ENCODE data around the gene NPTN.

NPTN gene

GRCh38 chr15:73601451-73602445 lies 31.4 kb downstream of the NPTN start:
- Histone ChIP-seq H3K27me3 (ENCODE audit: insufficient read depth, low read length) (no peaks in the 10 kb centered on the region), H3K79me2 (ENCODE audit: control insufficient read depth, insufficient read depth, low read length, unreplicated experiment) (peaks cover 92% of the 10 kb centered on the region), H3K27ac (ENCODE audit: low read depth, low read length) (peak overlapping the region; percentile 63), H3K4me3 (ENCODE audit: low read depth, low read length) (peak overlapping the region; percentile 29), H2AFZ (ENCODE audit: low read length, unreplicated experiment) (no peak overlapping the region), H3K36me3 (ENCODE audit: insufficient read depth, low read length) (no peaks in the 10 kb centered on the region), H3K4me1 (ENCODE audit: control insufficient read depth, insufficient read depth, low read length, unreplicated experiment) (peaks cover 52% of the 10 kb centered on the region)

GRCh38 chr15:73600413-73601335 lies 32.5 kb downstream of the NPTN start:
- peak overlapping the region; percentile 63 for H3K27ac ChIP-seq (ENCODE audit: low read depth, low read length)
- no peaks in the 10 kb centered on the region for H3K36me3 ChIP-seq (ENCODE audit: insufficient read depth, low read length)
- H3K27me3 ChIP-seq (ENCODE audit: insufficient read depth, low read length), result no peaks in the 10 kb centered on the region
- H3K4me1 ChIP-seq (ENCODE audit: control insufficient read depth, insufficient read depth, low read length, unreplicated experiment), result peaks cover 59% of the 10 kb centered on the region
- H3K4me3 ChIP-seq (ENCODE audit: low read depth, low read length), result no peak overlapping the region
- H3K79me2 ChIP-seq (ENCODE audit: control insufficient read depth, insufficient read depth, low read length, unreplicated experiment), result peaks cover 93% of the 10 kb centered on the region
- no peak overlapping the region for H2AFZ ChIP-seq (ENCODE audit: low read length, unreplicated experiment)

GRCh38 chr15:73599934-73600333 lies 33.3 kb downstream of the NPTN start:
- Histone ChIP-seq H3K4me3 (ENCODE audit: low read depth, low read length) (no peak overlapping the region), H3K27me3 (ENCODE audit: insufficient read depth, low read length) (no peaks in the 10 kb centered on the region), H3K4me1 (ENCODE audit: control insufficient read depth, insufficient read depth, low read length, unreplicated experiment) (peaks cover 59% of the 10 kb centered on the region), H3K36me3 (ENCODE audit: insufficient read depth, low read length) (no peaks in the 10 kb centered on the region), H3K27ac (ENCODE audit: low read depth, low read length) (peak overlapping the region; percentile 63), H2AFZ (ENCODE audit: low read length, unreplicated experiment) (no peak overlapping the region), H3K79me2 (ENCODE audit: control insufficient read depth, insufficient read depth, low read length, unreplicated experiment) (peaks cover 96% of the 10 kb centered on the region)

- Histone ChIP-seq H3K27me3 (ENCODE audit: insufficient read depth, low read length) (no peaks in the 10 kb centered on the region), H3K36me3 (ENCODE audit: insufficient read depth, low read length) (no peaks in the 10 kb centered on the region), H3K79me2 (ENCODE audit: control insufficient read depth, insufficient read depth, low read length, unreplicated experiment) (peaks cover 96% of the 10 kb centered on the region), H3K4me3 (ENCODE audit: low read depth, low read length) (no peak overlapping the region), H2AFZ (ENCODE audit: low read length, unreplicated experiment) (no peak overlapping the region), H3K27ac (ENCODE audit: low read depth, low read length) (0 out of 2 replicates have a peak overlapping the region, but pooled peaks have one; percentile 3), H3K4me1 (ENCODE audit: control insufficient read depth, insufficient read depth, low read length, unreplicated experiment) (peaks cover 59% of the 10 kb centered on the region)
Measured at GRCh38 chr15:73598530-73599160, 34.5 kb downstream of the NPTN start.

- no peaks in the 10 kb centered on the region for H3K27me3 ChIP-seq (ENCODE audit: insufficient read depth, low read length)
- no peaks in the 10 kb centered on the region for H3K36me3 ChIP-seq (ENCODE audit: insufficient read depth, low read length)
- peaks cover 46% of the 10 kb centered on the region for H3K4me1 ChIP-seq (ENCODE audit: control insufficient read depth, insufficient read depth, low read length, unreplicated experiment)
- no peak overlapping the region for H2AFZ ChIP-seq (ENCODE audit: low read length, unreplicated experiment)
- no peak overlapping the region for H3K4me3 ChIP-seq (ENCODE audit: low read depth, low read length)
- no peak overlapping the region for H3K27ac ChIP-seq (ENCODE audit: low read depth, low read length)
- H3K79me2 ChIP-seq (ENCODE audit: control insufficient read depth, insufficient read depth, low read length, unreplicated experiment), result peaks cover 96% of the 10 kb centered on the region
Measured at GRCh38 chr15:73597036-73597638, 36.1 kb downstream of the NPTN start.

- no peaks in the 10 kb centered on the region for H3K27me3 ChIP-seq (ENCODE audit: insufficient read depth, low read length)
- no peak overlapping the region for H3K27ac ChIP-seq (ENCODE audit: low read depth, low read length)
- no peak overlapping the region for H3K4me3 ChIP-seq (ENCODE audit: low read depth, low read length)
- H3K36me3 ChIP-seq (ENCODE audit: insufficient read depth, low read length), result 0 out of 2 replicates have a peak, but pooled peaks cover 8% of the 10 kb centered on the region
- peaks cover 96% of the 10 kb centered on the region for H3K79me2 ChIP-seq (ENCODE audit: control insufficient read depth, insufficient read depth, low read length, unreplicated experiment)
- no peak overlapping the region for H2AFZ ChIP-seq (ENCODE audit: low read length, unreplicated experiment)
- peaks cover 37% of the 10 kb centered on the region for H3K4me1 ChIP-seq (ENCODE audit: control insufficient read depth, insufficient read depth, low read length, unreplicated experiment)
Measured at GRCh38 chr15:73596174-73596573, 37.0 kb downstream of the NPTN start.

GRCh38 chr15:73594109-73594508 lies 39.1 kb downstream of the NPTN start:
- no peaks in the 10 kb centered on the region for H3K27me3 ChIP-seq (ENCODE audit: insufficient read depth, low read length)
- H3K27ac ChIP-seq (ENCODE audit: low read depth, low read length), result no peak overlapping the region
- H3K36me3 ChIP-seq (ENCODE audit: insufficient read depth, low read length), result peaks cover 18% of the 10 kb centered on the region; the same call in 1 of the 2 replicates
- peaks cover 20% of the 10 kb centered on the region for H3K4me1 ChIP-seq (ENCODE audit: control insufficient read depth, insufficient read depth, low read length, unreplicated experiment)
- peaks cover 78% of the 10 kb centered on the region for H3K79me2 ChIP-seq (ENCODE audit: control insufficient read depth, insufficient read depth, low read length, unreplicated experiment)
- H3K4me3 ChIP-seq (ENCODE audit: low read depth, low read length), result no peak overlapping the region
- H2AFZ ChIP-seq (ENCODE audit: low read length, unreplicated experiment), result no peak overlapping the region

GRCh38 chr15:73593304-73594074 lies 39.7 kb downstream of the NPTN start:
- no peak overlapping the region for H3K4me3 ChIP-seq (ENCODE audit: low read depth, low read length)
- H3K4me1 ChIP-seq (ENCODE audit: control insufficient read depth, insufficient read depth, low read length, unreplicated experiment), result peaks cover 13% of the 10 kb centered on the region
- no peaks in the 10 kb centered on the region for H3K27me3 ChIP-seq (ENCODE audit: insufficient read depth, low read length)
- H3K36me3 ChIP-seq (ENCODE audit: insufficient read depth, low read length), result peaks cover 18% of the 10 kb centered on the region; the same call in 1 of the 2 replicates
- H3K27ac ChIP-seq (ENCODE audit: low read depth, low read length), result no peak overlapping the region
- no peak overlapping the region for H2AFZ ChIP-seq (ENCODE audit: low read length, unreplicated experiment)
- peaks cover 72% of the 10 kb centered on the region for H3K79me2 ChIP-seq (ENCODE audit: control insufficient read depth, insufficient read depth, low read length, unreplicated experiment)

GRCh38 chr15:73590263-73590662 lies 42.9 kb downstream of the NPTN start:
- no peak overlapping the region for H3K27ac ChIP-seq (ENCODE audit: low read depth, low read length)
- peaks cover 34% of the 10 kb centered on the region for H3K36me3 ChIP-seq (ENCODE audit: insufficient read depth, low read length)
- H2AFZ ChIP-seq (ENCODE audit: low read length, unreplicated experiment), result no peak overlapping the region
- peaks cover 39% of the 10 kb centered on the region for H3K79me2 ChIP-seq (ENCODE audit: control insufficient read depth, insufficient read depth, low read length, unreplicated experiment)
- no peaks in the 10 kb centered on the region for H3K27me3 ChIP-seq (ENCODE audit: insufficient read depth, low read length)
- H3K4me1 ChIP-seq (ENCODE audit: control insufficient read depth, insufficient read depth, low read length, unreplicated experiment), result no peaks in the 10 kb centered on the region
- no peak overlapping the region for H3K4me3 ChIP-seq (ENCODE audit: low read depth, low read length)
